ENCODE data around the gene SGK2.

The SGK2 gene

GRCh38 chr20:43530321-43531090 is 28.3 kb upstream of the SGK2 start:
- TF ChIP-seq, protein P1, sequence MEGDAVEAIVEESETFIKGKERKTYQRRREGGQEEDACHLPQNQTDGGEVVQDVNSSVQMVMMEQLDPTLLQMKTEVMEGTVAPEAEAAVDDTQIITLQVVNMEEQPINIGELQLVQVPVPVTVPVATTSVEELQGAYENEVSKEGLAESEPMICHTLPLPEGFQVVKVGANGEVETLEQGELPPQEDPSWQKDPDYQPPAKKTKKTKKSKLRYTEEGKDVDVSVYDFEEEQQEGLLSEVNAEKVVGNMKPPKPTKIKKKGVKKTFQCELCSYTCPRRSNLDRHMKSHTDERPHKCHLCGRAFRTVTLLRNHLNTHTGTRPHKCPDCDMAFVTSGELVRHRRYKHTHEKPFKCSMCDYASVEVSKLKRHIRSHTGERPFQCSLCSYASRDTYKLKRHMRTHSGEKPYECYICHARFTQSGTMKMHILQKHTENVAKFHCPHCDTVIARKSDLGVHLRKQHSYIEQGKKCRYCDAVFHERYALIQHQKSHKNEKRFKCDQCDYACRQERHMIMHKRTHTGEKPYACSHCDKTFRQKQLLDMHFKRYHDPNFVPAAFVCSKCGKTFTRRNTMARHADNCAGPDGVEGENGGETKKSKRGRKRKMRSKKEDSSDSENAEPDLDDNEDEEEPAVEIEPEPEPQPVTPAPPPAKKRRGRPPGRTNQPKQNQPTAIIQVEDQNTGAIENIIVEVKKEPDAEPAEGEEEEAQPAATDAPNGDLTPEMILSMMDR (IDR thresholded peaks at IDR 0.05; ENCODE audit: low read depth, low read length, missing control alignments) = no peak
- DNase-seq (ENCODE audit: low read depth) = no peak
- in situ Hi-C loops (cut with HindIII; ENCODE audit: low sequenced_read_pairs) = no loop called here
- no peak overlapping the region for H3K4me3 ChIP-seq (ENCODE audit: low read depth, low read length)

DNA sequence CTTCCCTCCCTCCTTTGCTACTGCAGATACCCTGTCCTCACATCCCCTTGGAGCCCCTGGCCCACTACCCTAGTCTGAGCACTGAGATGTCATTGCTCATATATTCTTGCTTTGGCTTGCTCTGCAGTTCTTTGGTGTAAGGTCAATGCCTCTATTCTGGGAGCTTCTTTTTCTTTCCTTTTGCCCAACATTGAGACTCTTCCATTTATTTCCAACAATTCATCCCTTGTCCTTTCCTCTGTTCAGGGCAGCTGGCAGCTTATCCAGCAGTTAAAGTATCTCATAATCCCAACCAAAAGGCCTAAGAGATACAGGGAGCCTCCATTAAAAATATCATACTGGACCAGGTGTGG is 27.8 kb upstream of the SGK2 start:
- no peak for DNase-seq (ENCODE audit: low read depth)
- H3K4me3 ChIP-seq (ENCODE audit: low read depth, low read length) = no peak overlapping the region
- TF ChIP-seq, protein P1 (IDR thresholded peaks at IDR 0.05; ENCODE audit: low read depth, low read length, missing control alignments) = no peak
- in situ Hi-C loops (cut with HindIII; ENCODE audit: low sequenced_read_pairs) = no loop called here

DNA sequence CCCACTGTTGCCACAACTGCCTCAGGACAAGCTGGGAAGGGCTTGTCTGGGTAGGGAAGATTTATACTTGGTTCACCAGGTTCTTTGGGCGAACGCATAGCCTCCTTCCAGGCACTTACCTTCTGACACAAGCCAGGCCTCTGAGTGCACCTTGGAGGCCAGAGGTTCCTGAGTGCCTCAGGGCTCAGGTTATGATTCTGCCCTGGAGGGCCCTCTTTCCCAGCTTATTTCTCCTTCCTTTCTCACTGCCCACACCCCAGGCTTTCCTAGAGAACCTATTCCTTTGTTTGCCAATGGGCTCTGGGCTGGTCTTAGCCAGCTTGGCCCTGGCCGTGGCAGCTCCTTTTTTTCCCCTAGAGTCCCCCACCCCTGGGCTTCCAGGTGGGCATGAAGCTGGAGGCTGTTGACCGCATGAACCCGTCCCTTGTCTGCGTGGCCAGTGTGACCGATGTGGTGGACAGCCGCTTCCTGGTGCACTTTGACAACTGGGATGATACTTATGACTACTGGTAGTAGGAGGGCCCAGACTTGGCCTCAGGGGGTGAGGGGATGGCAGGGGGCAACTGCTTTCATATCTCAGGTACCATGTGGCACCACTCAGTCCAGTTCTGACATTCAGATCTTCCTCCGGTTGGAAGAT is 26.3 kb upstream of the SGK2 start:
- no peak for DNase-seq (ENCODE audit: low read depth)
- in situ Hi-C loops (cut with HindIII; ENCODE audit: low sequenced_read_pairs) = no loop called here
- TF ChIP-seq, protein P1 (IDR thresholded peaks at IDR 0.05; ENCODE audit: low read depth, low read length, missing control alignments) = no peak
- no peak overlapping the region for H3K4me3 ChIP-seq (ENCODE audit: low read depth, low read length)

DNA sequence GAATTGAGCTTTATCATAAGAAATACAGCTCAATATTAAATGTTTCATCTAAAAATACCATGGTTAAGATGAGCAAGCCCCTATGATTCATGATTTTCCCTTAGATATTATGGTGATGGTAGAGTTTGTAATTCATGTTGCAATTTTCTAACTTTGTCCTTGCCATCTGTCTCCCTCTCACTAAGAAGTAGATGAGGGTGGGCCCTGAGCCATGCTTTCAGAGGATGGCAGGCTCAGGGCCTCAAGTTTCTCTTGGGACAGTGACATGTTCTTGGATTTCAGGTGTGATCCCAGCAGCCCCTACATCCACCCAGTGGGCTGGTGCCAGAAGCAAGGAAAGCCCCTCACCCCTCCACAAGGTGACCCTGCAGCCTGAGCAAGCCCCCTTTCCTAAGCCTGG is 25.8 kb upstream of the SGK2 start:
- no peak overlapping the region for H3K4me3 ChIP-seq (ENCODE audit: low read depth, low read length)
- in situ Hi-C loops (cut with HindIII; ENCODE audit: low sequenced_read_pairs) = no loop called here
- DNase-seq (ENCODE audit: low read depth) = no peak
- TF ChIP-seq, protein P1 (IDR thresholded peaks at IDR 0.05; ENCODE audit: low read depth, low read length, missing control alignments) = no peak

DNA sequence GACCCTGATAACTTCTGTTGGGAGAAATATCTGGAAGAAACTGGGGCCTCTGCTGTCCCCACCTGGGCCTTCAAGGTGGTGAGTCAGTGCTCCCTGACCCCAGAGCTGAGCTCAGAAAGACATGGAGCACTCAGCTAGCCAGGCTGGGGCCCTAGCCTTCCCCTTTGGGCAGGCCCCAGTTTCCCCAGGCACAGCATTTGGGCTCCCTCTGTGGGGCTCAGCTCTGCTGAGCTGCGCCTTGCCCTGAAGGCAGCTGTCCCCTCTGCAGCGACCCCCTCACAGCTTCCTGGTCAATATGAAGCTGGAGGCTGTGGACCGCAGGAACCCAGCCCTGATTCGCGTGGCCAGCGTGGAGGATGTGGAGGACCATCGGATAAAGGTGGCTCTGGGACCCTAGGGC is 24.8 kb upstream of the SGK2 start:
- H3K4me3 ChIP-seq (ENCODE audit: low read depth, low read length) = no peak overlapping the region
- DNase-seq (ENCODE audit: low read depth) = no peak
- in situ Hi-C loops (cut with HindIII; ENCODE audit: low sequenced_read_pairs) = no loop called here
- TF ChIP-seq, protein P1 (IDR thresholded peaks at IDR 0.05; ENCODE audit: low read depth, low read length, missing control alignments) = no peak

DNA sequence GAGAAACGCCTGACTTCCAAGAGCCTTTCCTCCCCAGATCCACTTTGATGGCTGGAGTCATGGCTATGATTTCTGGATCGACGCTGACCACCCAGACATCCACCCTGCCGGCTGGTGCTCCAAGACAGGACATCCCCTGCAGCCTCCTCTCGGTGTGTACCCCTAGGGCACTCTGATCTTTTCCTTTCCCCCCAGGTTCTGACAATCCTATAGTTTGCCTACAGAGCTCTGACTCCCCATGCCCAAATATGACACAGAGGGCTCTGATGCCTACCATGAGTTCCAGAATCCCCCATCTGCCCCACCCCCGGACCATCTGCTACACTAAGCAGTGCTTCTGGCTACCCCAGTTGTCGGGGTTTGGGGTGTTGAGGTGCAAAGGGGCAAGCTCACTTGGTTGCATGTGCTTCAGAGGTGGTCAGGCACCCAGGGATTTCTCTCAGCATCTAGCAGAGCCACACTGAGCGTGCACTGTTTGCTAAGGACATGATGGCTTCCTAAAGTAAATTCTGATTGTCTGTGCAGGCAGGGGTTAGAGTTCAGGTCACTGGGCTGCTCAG is 24.0 kb upstream of the SGK2 start:
- no peak for DNase-seq (ENCODE audit: low read depth)
- in situ Hi-C loops (cut with HindIII; ENCODE audit: low sequenced_read_pairs) = no loop called here
- TF ChIP-seq, protein P1 (IDR thresholded peaks at IDR 0.05; ENCODE audit: low read depth, low read length, missing control alignments) = no peak
- H3K4me3 ChIP-seq (ENCODE audit: low read depth, low read length) = no peak overlapping the region

All from astrocyte of the cerebellum (primary cell).